SK-N-SH (cell line): ENCODE results near the gene FMN2. TPM values are rescaled to one million over a fixed set of nuclear protein-coding genes. Genes with fewer than 3 reads are reported as not detected.

Source experiments
- CTCF ChIA-PET: fragments of 300-600, 350-600 bp; formaldehyde crosslinking; extraction: SDS; loops from one replicate; lab custom pipeline; 2021; lab: Yijun Ruan, JAX
- POLR2A ChIA-PET: fragments of 350-600 bp; sonication (Branson Sonifier 250); formaldehyde crosslinking; extraction: SDS; loops from one replicate; lab custom pipeline; 2020; ENCODE audit warnings: antibody characterized with exemption, inconsistent platforms; lab: Yijun Ruan, JAX
- DNase-seq: peaks from one replicate; pipeline ENCODE4 v3.0.0; 2012
- H2AFZ ChIP-seq: fragments of 200-600 bp; sonication (generic); 2 replicates; pipeline ENCODE4 v1.8.1; 2016; ENCODE audit warnings: antibody characterized with exemption, mild to moderate bottlenecking, low read depth
- H3F3A ChIP-seq: fragments of 200-600 bp; sonication (generic); replicated peaks from 2 replicates; pipeline ENCODE3; 2016; ENCODE audit warnings: antibody characterized with exemption, mild to moderate bottlenecking; ENCODE audit not compliant: insufficient read depth
- H3K27ac ChIP-seq, 2 experiments: fragments of 200-500 bp in 1 of 2; fragments of 200-600 bp in 1 of 2; sonication (Bioruptor generic) in 1 of 2; sonication (generic), shearing (Covaris generic) in 1 of 2; 2 replicates each; pipeline versions ENCODE4 v1.5.1 to v1.6.1; 2014 to 2016; ENCODE audit warnings: low read depth in 2 of 2, inconsistent platforms in 1 of 2, low read length in 1 of 2, mild to moderate bottlenecking in 1 of 2, mixed read lengths in 1 of 2
- H3K27me3 ChIP-seq: fragments of 200-600 bp; sonication (generic), shearing (Covaris generic); 2 replicates; pipeline ENCODE4 v1.6.1; 2016; ENCODE audit warnings: mixed run types; ENCODE audit not compliant: insufficient read depth
- H3K36me3 ChIP-seq, 2 experiments: fragments of 200-500 bp in 1 of 2; fragments of 200-600 bp in 1 of 2; sonication (Bioruptor generic) in 1 of 2; sonication (generic) in 1 of 2; replicated peaks in 1 of 2; 2 replicates each; pipeline versions ENCODE3 to v1.5.1; 2014 to 2016; ENCODE audit warnings: low read length in 1 of 2, mild to moderate bottlenecking in 1 of 2; ENCODE audit not compliant: insufficient read depth in 2 of 2, control insufficient read depth in 1 of 2
- H3K4me1 ChIP-seq, 2 experiments: fragments of 200-500 bp in 1 of 2; fragments of 200-600 bp in 1 of 2; sonication (Bioruptor generic) in 1 of 2; sonication (generic), shearing (Covaris generic) in 1 of 2; 2 replicates each; pipeline versions ENCODE4 v1.5.1 to v1.6.1; 2014 to 2016; ENCODE audit warnings: low read depth in 1 of 2, low read length in 1 of 2, mixed run types in 1 of 2; ENCODE audit not compliant: insufficient read depth in 2 of 2, control insufficient read depth in 1 of 2
- H3K4me2 ChIP-seq: fragments of 200-600 bp; sonication (generic), shearing (Covaris generic); 2 replicates; pipeline ENCODE4 v1.6.1; 2017; ENCODE audit warnings: mixed run types
- H3K4me3 ChIP-seq, 2 experiments: fragments of 200-500 bp in 1 of 2; fragments of 200-600 bp in 1 of 2; sonication (Bioruptor generic) in 1 of 2; sonication (generic), shearing (Covaris generic) in 1 of 2; 2 replicates each; pipeline versions ENCODE4 v1.5.1 to v1.8.1; 2014 to 2016; ENCODE audit warnings: low read depth in 2 of 2, inconsistent platforms in 1 of 2, low read length in 1 of 2, mild to moderate bottlenecking in 1 of 2, mixed read lengths in 1 of 2, moderate library complexity in 1 of 2
- H3K79me2 ChIP-seq: fragments of 200-600 bp; sonication (generic); 2 replicates; pipeline ENCODE4 v1.8.1; 2017; ENCODE audit warnings: mild to moderate bottlenecking; ENCODE audit not compliant: insufficient read depth
- H3K9ac ChIP-seq: fragments of 200-600 bp; sonication (generic); 2 replicates; pipeline ENCODE4 v1.6.1; 2017; ENCODE audit warnings: mixed run types
- H3K9me2 ChIP-seq: fragments of 200-600 bp; sonication (generic); 2 replicates; pipeline ENCODE4 v1.6.1; 2017; ENCODE audit warnings: mixed run types
- H3K9me3 ChIP-seq: fragments of 200-600 bp; sonication (generic); 2 replicates; pipeline ENCODE4 v1.6.1; 2017; ENCODE audit warnings: mixed run types, mild to moderate bottlenecking, moderate library complexity
- H4K20me1 ChIP-seq: fragments of 200-600 bp; sonication (generic); 2 replicates; pipeline ENCODE4 v1.6.1; 2017; ENCODE audit warnings: mild to moderate bottlenecking, mixed run types; ENCODE audit not compliant: insufficient read depth
- GABPA ChIP-seq: IDR thresholded peaks from 2 replicates; pipeline ENCODE4 v1.4.0; 2012; ENCODE audit warnings: low read depth, mild to moderate bottlenecking
- IRF3 ChIP-seq: fragments of 150-350 bp; IDR thresholded peaks from 2 replicates; pipeline ENCODE4 v1.6.1; 2016; ENCODE audit warnings: mild to moderate bottlenecking, low read depth, low read length
- JUND ChIP-seq: IDR thresholded peaks from 2 replicates; pipeline ENCODE4 v1.4.0; 2012
- MEF2A ChIP-seq: IDR thresholded peaks from 2 replicates; pipeline ENCODE4 v1.4.0; 2012; ENCODE audit warnings: low read depth, borderline replicate concordance
- NRF1 ChIP-seq: IDR thresholded peaks from 2 replicates; pipeline ENCODE4 v1.6.1; 2012; ENCODE audit warnings: low read depth, mild to moderate bottlenecking, low read length
- POLR2AphosphoS5 ChIP-seq: IDR thresholded peaks from 2 replicates; pipeline ENCODE4 v1.6.1; 2012; ENCODE audit warnings: low read depth, low read length
- RXRA ChIP-seq: IDR thresholded peaks from 2 replicates; pipeline ENCODE4 v1.4.0; 2012; ENCODE audit warnings: low read depth, mild to moderate bottlenecking, borderline replicate concordance
- SIN3A ChIP-seq: IDR thresholded peaks from 2 replicates; pipeline ENCODE4 v1.6.1; 2012; ENCODE audit warnings: low read depth, mild to moderate bottlenecking, low read length, moderate library complexity, borderline replicate concordance
- TAF1 ChIP-seq: IDR thresholded peaks from 2 replicates; pipeline ENCODE4 v1.6.1; 2012; ENCODE audit warnings: low read depth, mild to moderate bottlenecking, low read length, moderate library complexity, borderline replicate concordance
- YY1 ChIP-seq: IDR thresholded peaks from 2 replicates; pipeline ENCODE4 v1.4.0; 2012; ENCODE audit warnings: low read depth, mild to moderate bottlenecking
- WGBS: methylation state at CpG from one replicate; pipeline ENCODE4 v1.1.6; 2017; ENCODE audit warnings: low lambda C conversion rate; 5-methylcytosine and 5-hydroxymethylcytosine counted together
- polyA plus RNA-seq, 3 experiments: library from polyadenylated mRNA; depleted of rRNA; stranded (reverse); fragments of >200 nt; gene quantifications; 2 replicates each; pipeline ENCODE4 v1.2.3, GENCODE V29; 2012
- TF ChIP-seq, protein P1 (sequence below): fragments of 200-600 bp; sonication (generic); IDR thresholded peaks from 2 replicates; pipeline ENCODE4 v1.6.1; 2017; ENCODE audit warnings: antibody characterized with exemption, mild to moderate bottlenecking, moderate library complexity

Gene FMN2
- polyA plus RNA-seq, 1 of the 3 experiments (the other 2 are of a cell fraction), result 7.2 TPM

DNA sequence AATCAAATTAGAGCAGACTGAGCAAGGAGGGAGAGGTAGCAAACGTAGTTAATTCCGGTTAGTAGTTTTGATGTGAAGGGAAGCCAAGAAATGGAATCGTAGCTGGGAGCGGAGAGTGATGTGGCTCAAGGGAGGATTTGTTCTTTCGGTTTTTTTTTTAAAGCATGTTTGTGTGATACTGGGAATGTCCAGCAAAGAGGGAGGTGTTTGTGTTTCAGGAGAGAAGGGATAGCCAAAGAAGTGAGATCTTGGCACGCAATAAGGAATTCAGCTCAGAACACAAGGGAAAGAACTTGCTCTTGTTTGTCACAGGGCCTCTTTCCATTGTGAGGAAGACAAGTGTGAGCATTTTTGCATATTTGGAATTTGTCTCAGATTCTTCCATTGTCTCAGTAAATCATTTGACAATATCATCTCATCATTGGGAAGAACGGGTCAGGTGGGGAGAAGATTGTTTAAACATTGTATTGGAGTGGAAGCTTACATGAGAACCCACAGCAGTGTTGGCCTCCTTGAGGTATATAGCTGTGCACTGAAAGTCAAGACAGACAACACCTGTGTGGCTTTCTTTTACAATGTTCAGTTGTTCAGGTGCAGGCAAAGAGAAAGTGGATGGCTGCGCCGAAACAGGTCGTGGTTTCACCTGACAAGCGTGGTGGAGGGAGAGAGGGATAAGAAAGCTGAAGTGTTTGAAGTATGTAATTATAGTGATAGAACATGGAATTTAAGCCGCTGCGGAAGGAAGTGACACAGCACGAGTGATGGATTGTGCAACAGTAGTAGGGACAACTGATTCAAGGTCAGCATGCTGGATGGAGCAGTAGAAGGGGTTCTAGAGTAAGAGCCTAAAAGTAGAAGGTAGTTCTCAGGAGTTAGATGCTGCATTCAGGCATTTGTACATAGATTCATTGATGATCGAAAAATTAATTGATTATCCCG is 25.4 kb downstream of the FMN2 start:
- H3K9me3 ChIP-seq, result no peaks in the 10 kb centered on the region
- H2AFZ ChIP-seq, result no peak overlapping the region
- no peaks in the 10 kb centered on the region for H3K36me3 ChIP-seq
- peaks cover 0 to 2% of the 10 kb centered on the region in 2 experiments; a peak in 2 of 4 replicates for H3K4me1 ChIP-seq
- peaks cover 6% of the 10 kb centered on the region for H3F3A ChIP-seq
- CTCF ChIA-PET, result interaction anchor here (1.0 to 1.1 kb wide), 2 partner anchors 24 to 25 kb away, joined by 3 to 4 read pairs; no protein-coding TSS in a partner anchor
- no peak overlapping the region for H3K4me3 ChIP-seq
- H3K27ac ChIP-seq, result no peak overlapping the region
- H4K20me1 ChIP-seq, result no peaks in the 10 kb centered on the region
- H3K9me2 ChIP-seq, result no peaks in the 10 kb centered on the region
- DNase-seq, result no peak
- H3K4me2 ChIP-seq, result no peak overlapping the region
- 92% methylated on average over 16 of the region's 16 CpGs for WGBS
- TF ChIP-seq SIN3A, result no peak
- TF ChIP-seq, protein P1, sequence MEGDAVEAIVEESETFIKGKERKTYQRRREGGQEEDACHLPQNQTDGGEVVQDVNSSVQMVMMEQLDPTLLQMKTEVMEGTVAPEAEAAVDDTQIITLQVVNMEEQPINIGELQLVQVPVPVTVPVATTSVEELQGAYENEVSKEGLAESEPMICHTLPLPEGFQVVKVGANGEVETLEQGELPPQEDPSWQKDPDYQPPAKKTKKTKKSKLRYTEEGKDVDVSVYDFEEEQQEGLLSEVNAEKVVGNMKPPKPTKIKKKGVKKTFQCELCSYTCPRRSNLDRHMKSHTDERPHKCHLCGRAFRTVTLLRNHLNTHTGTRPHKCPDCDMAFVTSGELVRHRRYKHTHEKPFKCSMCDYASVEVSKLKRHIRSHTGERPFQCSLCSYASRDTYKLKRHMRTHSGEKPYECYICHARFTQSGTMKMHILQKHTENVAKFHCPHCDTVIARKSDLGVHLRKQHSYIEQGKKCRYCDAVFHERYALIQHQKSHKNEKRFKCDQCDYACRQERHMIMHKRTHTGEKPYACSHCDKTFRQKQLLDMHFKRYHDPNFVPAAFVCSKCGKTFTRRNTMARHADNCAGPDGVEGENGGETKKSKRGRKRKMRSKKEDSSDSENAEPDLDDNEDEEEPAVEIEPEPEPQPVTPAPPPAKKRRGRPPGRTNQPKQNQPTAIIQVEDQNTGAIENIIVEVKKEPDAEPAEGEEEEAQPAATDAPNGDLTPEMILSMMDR, result no peak
- no peak for TF ChIP-seq JUND
- no peak for TF ChIP-seq YY1
- no peak for TF ChIP-seq NRF1
- no peaks in the 10 kb centered on the region for H3K27me3 ChIP-seq
- H3K79me2 ChIP-seq, result peaks cover 91% of the 10 kb centered on the region
- H3K9ac ChIP-seq, result no peak overlapping the region
- POLR2A ChIA-PET, result no interaction called here

- CTCF ChIA-PET, result interaction anchor here (1.1 kb wide), 1 partner anchor 26 kb away, joined by 3 read pairs; no protein-coding TSS in a partner anchor
- Histone ChIP-seq H3K4me1 (no peaks in the 10 kb centered on the region; a peak in 2 of 4 replicates), H3K79me2 (peaks cover 91% of the 10 kb centered on the region), H2AFZ (no peak overlapping the region), H3K4me3 (no peak overlapping the region), H3F3A (peaks cover 6% of the 10 kb centered on the region), H3K27ac (no peak overlapping the region), H3K9me3 (no peaks in the 10 kb centered on the region), H3K4me2 (no peak overlapping the region), H3K9ac (no peak overlapping the region), H3K27me3 (no peaks in the 10 kb centered on the region), H4K20me1 (no peaks in the 10 kb centered on the region), H3K9me2 (no peaks in the 10 kb centered on the region), H3K36me3 (peaks cover 0 to under 1% of the 10 kb centered on the region in 2 experiments)
- TF ChIP-seq IRF3 (no peak), TAF1 (no peak), MEF2A (no peak), GABPA (no peak), RXRA (no peak), POLR2AphosphoS5 (no peak)
- WGBS, result 92% methylated on average over 3 of the region's 3 CpGs
- POLR2A ChIA-PET, result no interaction called here
- DNase-seq, result no peak
These were observed 26.2 kb downstream of the FMN2 start for GRCh38 chr1:240117930-240118329.
